Hippocampal formation (tissue), 2 donors: ENCODE measurements around the gene FPR1.
A peak's percentile ranks its signal among the peaks of the same experiment; 100 is the strongest.

Source experiments
- DNase-seq, 2 donors: peaks; one replicate each; lab custom pipeline; 2025; lab: John Stamatoyannopoulos, UW

The FPR1 gene

GRCh38 chr19:51751655-51752054 lies at the start of gene FPR1:
FPR1 (minus strand) TSS chr19:51751878; CDS start chr19:51746994, 4,884 bp downstream.
- no peak for DNase-seq

- no peak for DNase-seq
Measured at GRCh38 chr19:51800473-51801244, 49.0 kb upstream of the FPR1 start.

DNA sequence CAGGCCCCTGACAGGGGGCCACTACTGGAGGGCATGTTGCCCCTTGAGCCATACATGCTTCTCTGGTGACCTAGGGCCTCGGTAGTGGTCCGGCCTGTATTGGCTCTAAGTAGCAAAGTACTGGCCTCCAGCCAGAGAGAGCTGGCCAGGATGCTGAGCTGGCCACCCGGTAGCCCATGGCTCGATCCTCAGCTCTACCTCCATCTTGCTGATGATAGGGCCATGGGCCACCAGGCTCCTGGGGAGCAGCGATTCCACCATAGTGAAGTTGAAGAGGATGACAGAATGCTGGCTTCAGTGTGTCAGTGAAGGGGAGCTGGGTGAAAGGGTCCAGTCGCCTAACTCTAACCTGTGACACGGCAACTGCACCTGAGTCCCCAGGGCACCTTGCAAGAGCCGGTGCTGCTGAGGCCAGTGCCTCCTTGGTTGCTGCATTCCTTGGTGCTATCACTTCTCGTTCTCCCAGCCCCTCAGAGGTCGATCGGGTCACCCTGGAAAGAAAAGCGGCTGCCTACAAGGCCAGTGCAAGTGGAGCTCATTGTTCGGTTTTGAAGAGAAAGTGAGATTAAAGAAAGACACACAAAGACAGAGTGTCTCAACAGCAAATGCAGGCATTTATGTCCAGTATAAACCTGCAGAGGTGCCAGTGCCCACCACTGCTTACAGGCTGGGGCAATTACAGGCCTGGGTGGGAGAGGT lies 48.2 kb upstream of the FPR1 start:
- DNase-seq, result no peak

- peak; percentile 41 to 53 for DNase-seq
Measured at GRCh38 chr19:51799034-51799773, 47.5 kb upstream of the FPR1 start.

GRCh38 chr19:51798062-51798461 lies 46.4 kb upstream of the FPR1 start:
- DNase-seq, result no peak

GRCh38 chr19:51797480-51797879 lies 45.8 kb upstream of the FPR1 start:
- DNase-seq, result no peak

DNA sequence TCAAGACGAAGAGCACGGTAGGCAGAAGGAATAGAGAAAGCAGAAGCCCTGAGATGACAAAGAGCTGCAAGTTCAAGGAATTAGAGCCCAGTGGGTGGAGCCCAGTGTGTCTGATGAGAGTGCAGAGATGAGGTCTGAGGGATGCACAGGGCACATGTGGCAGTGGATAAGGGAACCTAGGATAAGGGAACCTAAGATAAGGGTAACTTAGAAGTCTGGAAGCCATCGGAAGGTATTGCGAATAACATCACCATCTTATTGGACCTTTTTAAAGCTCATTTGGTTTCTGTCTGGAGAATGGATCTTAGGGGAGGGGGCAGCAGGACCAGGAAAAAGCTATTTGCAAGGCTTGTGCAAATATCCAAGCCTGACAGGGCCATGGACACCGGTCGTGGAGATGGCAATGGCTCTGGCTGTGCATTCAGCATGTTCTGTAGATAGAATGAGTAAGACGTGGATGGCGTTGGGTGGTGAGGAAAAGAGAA lies 44.6 kb upstream of the FPR1 start:
- DNase-seq, result no peak

DNA sequence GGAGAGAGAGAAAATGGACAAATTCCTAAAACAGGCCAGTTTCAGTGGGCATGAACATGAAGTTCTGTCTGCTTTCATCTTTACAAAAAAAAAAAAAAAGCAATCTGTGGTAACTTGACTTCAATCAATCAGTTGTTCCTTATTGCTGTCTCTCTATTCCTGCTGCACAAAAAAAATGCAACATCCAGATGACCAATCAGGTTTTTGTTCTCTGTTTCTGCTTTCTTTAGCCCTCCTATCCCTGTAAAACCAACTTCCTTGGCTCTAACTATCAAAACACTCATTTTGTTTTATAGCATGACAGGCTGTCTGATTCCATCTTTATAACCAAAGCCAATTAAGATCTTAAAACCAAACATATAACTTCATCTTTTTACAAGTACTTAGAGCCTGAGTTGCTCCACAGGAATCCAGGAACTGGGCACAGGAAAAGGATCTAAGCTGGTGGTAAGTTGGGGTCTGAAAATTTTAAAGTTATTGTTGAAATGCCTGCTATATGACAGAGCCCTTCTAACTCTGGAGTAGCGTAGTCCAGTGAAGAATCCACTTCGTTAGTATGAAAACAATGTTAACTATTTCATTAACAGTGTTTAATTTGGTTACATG lies 43.3 kb upstream of the FPR1 start, which contains the start of gene FPR3:
Gene FPR3, plus strand, starts transcription at position 273 of the 606 bp plus-strand sequence. CDS start 28,592 bp downstream, outside the sequence.
- no peak for DNase-seq

DNA sequence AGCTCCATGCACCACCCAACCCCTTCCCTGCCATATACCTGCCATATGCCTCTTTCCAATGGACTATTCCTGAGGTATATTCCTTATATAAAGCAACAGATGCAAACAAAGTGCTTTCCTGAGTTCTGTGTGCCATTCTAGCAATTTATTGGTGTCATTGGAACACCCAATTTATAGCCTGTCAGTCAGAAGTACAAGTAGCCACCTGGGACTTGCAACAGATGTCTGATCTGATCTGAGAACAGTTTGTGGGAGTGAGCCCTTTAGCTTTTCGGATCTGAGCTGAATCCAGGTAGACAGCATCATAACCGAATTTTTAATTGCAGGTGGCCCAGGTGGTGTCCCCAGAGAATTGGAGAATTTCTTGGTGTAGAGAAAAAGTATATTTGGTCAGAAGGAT lies 42.3 kb upstream of the FPR1 start:
- DNase-seq, result no peak

- no peak for DNase-seq
Measured at GRCh38 chr19:51792932-51793331, 41.3 kb upstream of the FPR1 start.

GRCh38 chr19:51789061-51789795 lies 37.5 kb upstream of the FPR1 start:
- DNase-seq, result no peak

GRCh38 chr19:51788029-51788428 lies 36.4 kb upstream of the FPR1 start:
- DNase-seq, result no peak

- DNase-seq, result no peak
Measured at GRCh38 chr19:51786646-51787494, 35.2 kb upstream of the FPR1 start.

GRCh38 chr19:51784922-51785690 lies 33.4 kb upstream of the FPR1 start:
- DNase-seq, result peak in 1 of 2 donors; percentile 37

- DNase-seq, result no peak
Measured at GRCh38 chr19:51784109-51784785, 32.6 kb upstream of the FPR1 start.

GRCh38 chr19:51783372-51783771 lies 31.7 kb upstream of the FPR1 start:
- DNase-seq, result no peak

DNA sequence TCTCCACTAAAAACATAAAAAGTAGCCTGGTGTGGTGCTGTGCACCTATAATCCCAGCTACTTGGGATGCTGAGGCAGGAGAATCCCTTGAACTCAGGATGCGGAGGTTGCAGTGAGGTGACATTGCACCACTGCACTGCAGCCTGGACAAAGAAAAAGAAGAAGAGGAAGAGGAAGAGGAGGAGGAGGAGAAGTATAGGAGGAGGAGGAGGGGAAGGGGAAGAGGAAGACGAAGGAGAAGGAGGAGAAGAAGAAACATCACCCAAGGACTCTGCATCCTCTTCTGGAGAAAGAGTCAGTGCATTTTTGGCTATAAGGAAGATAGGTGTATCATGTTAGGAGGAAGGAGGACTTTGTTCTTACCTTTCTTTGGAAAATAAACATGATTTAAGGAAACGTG lies 30.3 kb upstream of the FPR1 start:
- DNase-seq, result no peak

GRCh38 chr19:51780270-51780669 lies 28.6 kb upstream of the FPR1 start:
- no peak for DNase-seq

GRCh38 chr19:51779703-51780102 lies 28.0 kb upstream of the FPR1 start:
- no peak for DNase-seq
